Measurements from ENCODE around the gene CPM. TPM values are rescaled to one million over a fixed set of nuclear protein-coding genes. Genes with fewer than 3 reads are reported as not detected.

Gene CPM
- total RNA-seq, 1 experiment from 2014 or later: 0.89 TPM

- intact Hi-C loops (cut with micrococcal nuclease): no loop called here
- H3K27ac Mint-ChIP-seq (ENCODE audit: low read depth, unreplicated experiment): no peak overlapping the region
- TF ChIP-seq CTCF (IDR thresholded peaks at IDR 0.05; ENCODE audit: unreplicated experiment): no peak
- H3K4me1 Mint-ChIP-seq (ENCODE audit: insufficient read depth, unreplicated experiment): peaks cover 16% of the 10 kb centered on the region
- no peak overlapping the region for H3K4me3 Mint-ChIP-seq (ENCODE audit: unreplicated experiment)
- CTCF ChIA-PET: interaction anchor here (0.6 kb wide), 1 partner anchor 188 kb away, joined by 5 read pairs; no protein-coding TSS in a partner anchor
- POLR2A ChIA-PET: no interaction called here
- H3K9me3 Mint-ChIP-seq (ENCODE audit: unreplicated experiment): no peaks in the 10 kb centered on the region
- no TSS peak for BruUV-seq (replicated peaks)
- H3K36me3 Mint-ChIP-seq (ENCODE audit: insufficient read depth, unreplicated experiment): no peaks in the 10 kb centered on the region
- H3K27me3 Mint-ChIP-seq (ENCODE audit: insufficient read depth, unreplicated experiment): no peaks in the 10 kb centered on the region
- no peak for DNase-seq (ENCODE audit: unreplicated experiment)
These were observed 14.0 kb downstream of the CPM start for GRCh38 chr12:68918960-68919359.

- ChIA-PET POLR2A (interaction anchor here (0.6 to 0.9 kb wide), 2 partner anchors 9 to 150 kb away, joined by 3 to 4 read pairs; no protein-coding TSS in a partner anchor), CTCF (no interaction called here)
- peak; percentile 47 for DNase-seq (ENCODE audit: unreplicated experiment)
- Mint-ChIP-seq H3K27ac (ENCODE audit: low read depth, unreplicated experiment) (peak overlapping the region; percentile 61), H3K9me3 (ENCODE audit: unreplicated experiment) (no peaks in the 10 kb centered on the region), H3K27me3 (ENCODE audit: insufficient read depth, unreplicated experiment) (no peaks in the 10 kb centered on the region), H3K36me3 (ENCODE audit: insufficient read depth, unreplicated experiment) (no peaks in the 10 kb centered on the region), H3K4me1 (ENCODE audit: insufficient read depth, unreplicated experiment) (peaks cover 16% of the 10 kb centered on the region), H3K4me3 (ENCODE audit: unreplicated experiment) (no peak overlapping the region)
- intact Hi-C loops (cut with micrococcal nuclease): no loop called here
- no TSS peak for BruUV-seq (replicated peaks)
- TF ChIP-seq CTCF (IDR thresholded peaks at IDR 0.05; ENCODE audit: unreplicated experiment): no peak
These were observed 17.9 kb downstream of the CPM start for GRCh38 chr12:68915055-68915454.

- H3K4me1 Mint-ChIP-seq (ENCODE audit: insufficient read depth, unreplicated experiment): peaks cover 16% of the 10 kb centered on the region
- H3K9me3 Mint-ChIP-seq (ENCODE audit: unreplicated experiment): no peaks in the 10 kb centered on the region
- intact Hi-C loops (cut with micrococcal nuclease): no loop called here
- H3K36me3 Mint-ChIP-seq (ENCODE audit: insufficient read depth, unreplicated experiment): no peaks in the 10 kb centered on the region
- no peak overlapping the region for H3K27ac Mint-ChIP-seq (ENCODE audit: low read depth, unreplicated experiment)
- POLR2A ChIA-PET: no interaction called here
- CTCF ChIA-PET: no interaction called here
- no TSS peak for BruUV-seq (replicated peaks)
- no peak for DNase-seq (ENCODE audit: unreplicated experiment)
- no peak overlapping the region for H3K4me3 Mint-ChIP-seq (ENCODE audit: unreplicated experiment)
- no peaks in the 10 kb centered on the region for H3K27me3 Mint-ChIP-seq (ENCODE audit: insufficient read depth, unreplicated experiment)
- no peak for TF ChIP-seq CTCF (IDR thresholded peaks at IDR 0.05; ENCODE audit: unreplicated experiment)
These were observed 19.3 kb downstream of the CPM start for GRCh38 chr12:68913682-68914081.

GRCh38 chr12:68912916-68913315 lies 20.1 kb downstream of the CPM start:
- no peak for TF ChIP-seq CTCF (IDR thresholded peaks at IDR 0.05; ENCODE audit: unreplicated experiment)
- no peaks in the 10 kb centered on the region for H3K27me3 Mint-ChIP-seq (ENCODE audit: insufficient read depth, unreplicated experiment)
- H3K4me1 Mint-ChIP-seq (ENCODE audit: insufficient read depth, unreplicated experiment): peaks cover 16% of the 10 kb centered on the region
- ChIA-PET CTCF (interaction anchor here (0.6 to 0.8 kb wide), 2 partner anchors 13 to 87 kb away, joined by 3 read pairs; no protein-coding TSS in a partner anchor), POLR2A (no interaction called here)
- DNase-seq (ENCODE audit: unreplicated experiment): no peak
- intact Hi-C loops (cut with micrococcal nuclease): no loop called here
- no peaks in the 10 kb centered on the region for H3K9me3 Mint-ChIP-seq (ENCODE audit: unreplicated experiment)
- BruUV-seq (replicated peaks): no TSS peak
- no peaks in the 10 kb centered on the region for H3K36me3 Mint-ChIP-seq (ENCODE audit: insufficient read depth, unreplicated experiment)
- H3K27ac Mint-ChIP-seq (ENCODE audit: low read depth, unreplicated experiment): peak overlapping the region; percentile 59
- no peak overlapping the region for H3K4me3 Mint-ChIP-seq (ENCODE audit: unreplicated experiment)
